HG02852 (cell line): ENCODE results near the gene CTTN.
A peak's percentile ranks its signal among the peaks of the same experiment; 100 is the strongest.

ENCODE experiments used
- ATAC-seq: cut with Tn5 transposase; IDR thresholded peaks from one replicate; pipeline ENCODE4 v1.9.1; 2021; ENCODE audit warnings: mild to moderate bottlenecking, moderate library complexity; ENCODE audit not compliant: unreplicated experiment

CTTN gene

DNA sequence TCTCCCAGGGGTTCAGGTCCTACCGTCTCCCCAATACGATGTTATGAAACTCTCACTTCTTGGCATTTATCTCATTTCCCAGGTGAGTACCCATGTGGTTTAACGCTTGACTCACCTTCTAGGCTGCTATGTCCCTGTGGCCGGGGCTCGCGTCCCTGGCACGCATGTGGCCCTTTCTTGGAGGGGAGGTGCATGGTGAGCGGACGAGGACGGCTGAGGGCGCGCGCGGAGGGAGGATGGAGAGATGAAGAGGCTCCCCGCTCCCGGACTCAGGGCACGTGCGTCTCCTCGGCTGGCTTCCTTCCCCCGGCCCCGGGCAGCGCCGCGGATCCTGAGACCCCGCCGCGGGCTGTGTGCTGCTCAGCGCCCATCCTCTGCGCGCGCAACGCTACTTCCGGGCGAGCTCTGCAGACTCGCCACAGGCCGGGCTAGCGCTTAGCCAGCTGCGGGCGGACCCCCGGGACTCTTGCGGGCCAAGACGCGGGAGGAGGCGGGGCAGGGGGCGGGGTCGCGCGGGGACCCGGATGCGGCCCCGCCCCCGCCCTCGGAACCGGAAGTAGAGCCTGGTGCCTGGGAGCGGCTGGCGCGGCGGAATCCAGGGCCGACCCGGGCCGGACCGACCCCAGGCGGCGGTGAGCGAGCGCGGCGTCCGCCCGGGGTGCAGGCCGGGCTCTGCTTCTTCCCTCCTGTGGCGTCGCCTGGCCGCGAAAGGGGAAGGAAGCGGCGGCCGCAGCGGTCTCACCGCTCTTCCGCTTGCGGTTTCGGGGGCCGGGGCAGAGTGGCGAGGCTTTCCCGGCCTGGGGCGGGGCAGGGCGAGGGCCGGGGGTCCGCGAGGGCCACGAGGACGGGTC lies at the start of gene CTTN:
Gene CTTN (plus strand): TSS at position 547 of the 851 bp plus-strand sequence. CDS start 8,769 bp downstream, outside the sequence.
- ATAC-seq = peak; percentile 61

DNA sequence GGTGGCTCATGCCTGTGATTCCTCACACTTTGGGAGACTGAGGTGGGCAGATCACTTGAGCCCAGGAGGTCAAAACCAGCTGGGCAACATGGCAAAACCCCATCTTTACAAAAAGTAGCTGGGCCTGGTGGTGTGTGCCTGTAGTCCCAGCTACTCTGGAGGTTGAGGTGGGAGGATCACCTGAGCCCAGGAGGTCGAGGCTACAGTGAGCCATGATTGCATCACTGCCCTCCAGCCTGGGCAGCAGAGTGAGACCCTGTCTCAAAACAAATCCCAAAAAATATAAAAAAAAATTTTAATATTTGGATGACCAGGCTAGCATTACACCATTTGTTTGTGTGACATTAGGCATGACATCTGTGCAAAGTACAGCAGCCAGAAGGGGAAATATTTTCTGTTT lies 49.7 kb upstream of the CTTN start:
- no peak for ATAC-seq

DNA sequence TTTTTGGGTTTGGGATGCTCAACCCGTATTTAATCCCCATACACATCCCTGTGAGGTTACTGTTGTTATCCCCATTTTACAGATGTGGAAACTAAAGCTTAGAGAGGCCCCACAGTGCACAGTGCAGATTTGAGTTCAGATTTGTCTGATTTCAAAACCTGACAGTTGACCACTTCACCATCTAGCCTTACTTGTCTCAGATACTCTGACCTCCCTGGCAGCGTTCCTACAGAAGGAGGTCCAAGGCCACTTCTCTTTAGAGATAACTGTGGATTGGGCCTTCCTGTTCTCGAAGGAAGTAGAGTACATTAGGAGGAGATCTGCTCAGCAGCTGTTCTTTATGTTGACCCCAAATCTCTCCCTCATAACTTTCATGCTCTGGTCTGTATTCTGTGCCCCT lies 46.7 kb upstream of the CTTN start:
- no peak for ATAC-seq

DNA sequence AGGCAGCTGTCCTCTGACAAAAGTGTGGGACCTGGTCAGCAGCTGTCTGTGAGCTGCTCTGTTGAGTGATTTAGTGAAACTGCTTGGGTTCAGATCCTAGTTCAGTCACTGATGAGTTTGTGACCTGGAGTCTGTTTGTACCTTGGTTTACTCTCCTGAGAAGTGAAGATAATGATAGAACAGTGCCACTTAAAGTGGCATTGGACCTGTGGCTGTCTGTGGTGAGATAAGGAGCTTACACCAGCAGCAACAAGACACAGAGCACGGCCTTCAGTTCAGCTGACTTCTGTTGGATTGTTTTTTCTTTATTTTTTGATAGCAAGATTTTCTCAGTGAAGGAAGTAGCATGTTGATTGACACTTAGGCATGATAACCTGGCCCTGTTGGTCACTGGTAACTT lies 46.2 kb upstream of the CTTN start:
- ATAC-seq = no peak

DNA sequence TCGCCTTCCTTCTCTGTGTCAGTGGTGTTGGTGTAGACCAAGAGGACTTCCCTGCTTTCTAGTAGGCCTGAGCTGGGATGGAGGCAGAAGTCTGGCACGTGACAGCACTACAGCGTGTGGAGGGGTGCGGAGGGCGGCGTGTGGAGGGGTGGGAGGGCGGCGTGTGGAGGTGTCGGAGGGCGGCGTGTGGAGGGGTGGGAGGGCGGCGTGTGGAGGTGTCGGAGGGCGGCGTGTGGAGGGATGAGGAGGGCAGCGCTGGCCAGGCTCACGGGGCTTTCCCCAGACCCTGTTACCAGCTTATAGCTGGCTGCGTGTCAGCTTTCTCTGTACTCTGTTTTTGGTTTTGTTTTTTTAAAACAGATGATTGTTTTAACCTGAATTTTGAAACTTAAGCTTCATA lies 45.7 kb upstream of the CTTN start:
- no peak for ATAC-seq

DNA sequence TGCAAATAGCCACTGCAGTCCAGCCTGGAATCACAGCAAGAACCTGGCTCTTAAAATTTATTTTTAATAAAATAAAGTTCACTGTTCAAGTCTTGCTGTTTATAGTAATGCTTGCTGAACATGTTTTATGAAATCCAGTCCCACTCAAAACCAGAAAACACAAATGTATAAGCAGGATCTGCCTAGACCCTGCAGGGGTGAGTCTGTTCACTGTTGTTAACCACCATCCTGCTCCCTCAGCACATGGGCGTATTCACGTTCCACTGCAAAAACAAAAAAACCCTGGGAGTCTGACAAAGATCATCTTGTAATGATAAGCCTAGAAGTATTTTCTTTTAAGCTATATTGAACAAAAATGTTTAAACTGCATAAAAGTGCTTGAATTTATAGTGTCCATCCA lies 45.0 kb upstream of the CTTN start:
- no peak for ATAC-seq

DNA sequence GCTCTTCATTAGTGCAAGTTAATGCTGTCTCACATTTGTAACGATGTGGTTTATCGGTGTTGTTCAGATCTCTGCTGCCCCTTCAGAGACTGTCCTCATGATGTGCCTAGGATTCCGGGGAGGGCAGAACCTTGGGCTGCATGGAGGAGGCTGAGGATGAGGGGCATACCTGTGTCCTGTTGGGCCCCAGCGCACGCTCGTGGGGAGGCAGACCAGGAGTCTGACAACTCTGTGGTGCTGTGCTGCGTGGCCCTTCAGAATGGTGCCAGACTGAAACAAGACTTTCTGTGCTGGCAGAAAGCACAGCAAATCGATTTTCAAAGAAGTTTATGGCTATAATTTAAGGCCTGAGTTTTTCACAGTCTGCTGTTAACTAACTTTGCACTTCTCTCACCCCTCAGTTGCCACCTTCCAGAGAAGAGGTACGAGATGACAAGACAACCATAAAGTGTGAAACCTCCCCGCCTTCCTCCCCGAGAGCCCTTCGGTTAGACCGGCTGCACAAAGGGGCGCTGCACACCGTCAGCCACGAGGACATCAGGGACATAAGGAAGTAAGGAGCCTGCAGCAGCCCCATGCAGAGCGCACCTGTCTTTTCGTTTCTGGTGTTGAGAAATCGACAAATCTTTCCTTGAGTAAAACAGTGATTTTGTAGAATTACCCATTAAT lies 44.3 kb upstream of the CTTN start:
- ATAC-seq = no peak

DNA sequence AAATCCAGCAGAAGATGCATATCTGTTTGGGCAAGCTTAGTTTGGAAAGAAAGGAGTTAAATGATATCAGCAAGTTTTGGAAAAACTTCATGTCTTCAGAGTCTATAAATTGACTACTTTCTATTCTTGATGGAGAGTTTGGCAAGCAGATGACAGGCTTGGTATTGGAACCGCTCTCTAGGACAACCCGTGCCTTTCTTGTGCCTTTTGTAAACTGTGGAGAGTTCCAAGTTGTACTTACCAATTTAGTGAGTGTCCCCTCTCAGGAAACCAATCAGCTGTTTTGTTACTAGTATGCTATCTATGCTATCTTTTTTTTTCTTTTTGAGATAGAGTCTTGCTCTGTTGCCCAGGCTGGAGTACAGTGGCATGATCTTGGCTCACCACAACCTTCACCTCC lies 43.7 kb upstream of the CTTN start:
- no peak for ATAC-seq

DNA sequence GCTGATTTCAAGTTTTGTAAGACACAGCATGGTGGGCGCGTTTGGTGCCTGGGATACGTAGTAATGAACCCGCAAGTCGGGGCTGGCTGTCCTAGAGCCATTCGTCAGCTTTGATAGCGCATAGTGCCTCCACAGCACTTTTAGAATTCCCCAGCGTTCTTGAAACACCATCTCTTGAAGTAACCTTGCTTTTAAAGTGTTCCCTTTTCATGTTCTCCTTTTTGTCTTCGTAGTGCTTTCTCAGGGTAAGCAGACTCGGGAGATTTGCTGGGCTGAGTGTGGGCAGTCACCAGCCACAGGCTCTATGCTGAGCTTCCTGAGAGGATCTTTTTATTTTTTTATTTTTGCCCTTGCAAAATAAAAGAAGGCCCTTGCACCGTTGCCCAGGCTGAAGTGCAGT lies 39.6 kb upstream of the CTTN start:
- no peak for ATAC-seq

DNA sequence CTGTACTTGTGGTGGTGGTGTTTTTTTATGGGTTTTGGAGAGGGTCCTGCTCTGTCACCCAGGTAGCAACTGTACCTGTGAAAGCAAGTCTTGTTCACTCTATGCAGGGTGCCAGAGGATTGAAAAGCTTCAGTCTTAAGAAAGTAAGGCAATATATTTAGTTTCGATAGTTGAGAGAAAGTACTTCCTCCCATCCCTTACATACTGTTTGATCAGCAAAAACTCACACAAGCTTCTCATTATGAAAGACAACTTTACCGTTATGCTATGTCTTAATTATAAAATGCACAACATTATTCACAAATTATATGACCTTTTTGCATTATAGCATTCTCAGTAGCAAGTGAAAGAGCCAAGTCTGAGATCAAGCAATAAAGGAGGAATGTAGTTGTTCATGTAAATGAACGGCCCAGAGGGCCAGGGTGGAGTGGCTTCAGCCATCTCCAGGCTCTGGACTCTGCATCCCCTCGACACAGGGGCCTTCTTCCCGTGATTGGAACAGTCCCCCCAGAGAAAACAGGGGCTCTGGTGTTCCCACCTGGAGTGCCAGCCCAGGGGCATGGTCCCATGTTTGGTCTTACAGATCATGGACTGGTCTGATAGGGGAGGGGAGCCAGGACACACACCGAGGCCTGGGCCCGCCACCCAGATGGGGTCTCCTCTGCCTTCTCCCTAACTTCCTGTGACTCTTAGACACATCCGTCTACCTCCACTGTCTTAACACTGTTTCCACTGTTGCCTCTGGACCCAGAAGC lies 38.7 kb upstream of the CTTN start:
- no peak for ATAC-seq

DNA sequence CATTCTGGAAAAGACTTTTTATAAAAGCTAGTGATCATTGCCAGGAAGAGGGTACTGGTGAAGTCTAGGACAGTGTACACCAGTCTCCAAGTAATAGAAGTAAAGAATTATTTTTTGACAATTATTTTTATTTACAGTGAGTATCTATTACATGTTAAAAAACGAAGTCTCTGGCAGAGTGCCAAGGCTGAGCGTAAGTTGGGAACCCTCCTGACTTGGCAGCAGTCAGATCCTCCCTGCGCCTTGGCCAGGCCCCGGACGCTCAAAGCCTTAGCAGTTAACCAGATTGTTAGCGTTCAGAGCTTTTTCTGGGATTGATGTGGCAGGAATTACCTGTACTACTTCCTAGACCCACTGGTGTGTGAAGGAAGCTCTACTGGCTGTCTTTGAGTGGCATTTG lies 38.1 kb upstream of the CTTN start:
- no peak for ATAC-seq

DNA sequence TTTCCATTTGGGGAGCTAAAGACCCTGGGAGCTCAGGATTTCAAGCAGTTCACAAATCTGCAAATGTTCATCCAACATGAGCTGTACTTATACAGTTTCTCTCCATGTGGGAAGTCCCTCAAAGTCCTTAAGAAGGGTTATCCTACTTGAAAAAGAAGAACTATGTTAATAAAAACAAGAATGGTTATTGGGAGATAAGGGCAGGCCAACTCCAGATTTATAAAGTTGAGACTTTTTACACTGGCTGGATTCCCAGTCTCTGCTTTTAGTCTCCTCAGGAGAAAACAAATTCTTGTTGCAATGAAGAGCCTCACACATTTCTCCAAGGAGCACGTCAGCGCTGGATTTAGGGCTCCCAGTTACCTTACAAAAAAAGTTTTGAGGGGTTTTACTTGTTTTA lies 34.2 kb upstream of the CTTN start:
- ATAC-seq = no peak

DNA sequence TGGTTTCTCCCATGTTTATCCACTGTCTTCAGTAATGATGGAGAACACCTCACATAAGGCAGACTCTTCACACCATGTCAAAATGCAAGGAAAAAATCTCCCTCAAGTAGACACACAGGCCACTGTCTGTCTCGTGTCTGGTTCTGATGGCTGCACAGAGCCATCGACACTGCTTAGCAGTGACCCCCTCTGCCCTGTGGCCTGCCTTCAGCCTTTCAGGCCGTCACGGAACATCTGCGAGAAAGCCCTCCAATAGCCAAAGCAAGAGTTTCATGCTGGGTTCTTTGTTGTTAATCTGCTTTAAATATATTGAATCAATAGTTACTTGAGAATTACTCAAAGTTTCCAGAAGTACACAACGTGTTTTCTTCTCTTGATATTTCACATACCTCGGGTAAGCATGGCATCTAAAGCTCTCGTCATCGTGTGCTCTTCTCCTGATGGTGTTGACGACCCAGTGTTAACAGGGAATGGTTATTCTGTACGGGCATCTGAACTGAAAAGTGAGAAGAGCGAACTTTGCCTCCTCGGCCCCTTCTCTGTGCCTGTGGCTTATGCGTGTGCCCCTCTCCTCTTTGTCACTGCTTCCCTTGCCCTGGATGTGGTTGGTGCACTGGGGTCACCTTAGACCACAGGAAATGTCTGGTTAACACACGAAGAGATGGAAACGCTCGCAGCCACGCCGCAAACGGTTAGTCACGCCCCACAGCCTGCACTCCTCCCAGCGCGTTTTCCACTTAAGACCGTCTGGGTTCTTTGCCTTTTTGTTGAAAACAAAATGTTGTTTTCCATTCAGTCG lies 33.4 kb upstream of the CTTN start:
- no peak for ATAC-seq

DNA sequence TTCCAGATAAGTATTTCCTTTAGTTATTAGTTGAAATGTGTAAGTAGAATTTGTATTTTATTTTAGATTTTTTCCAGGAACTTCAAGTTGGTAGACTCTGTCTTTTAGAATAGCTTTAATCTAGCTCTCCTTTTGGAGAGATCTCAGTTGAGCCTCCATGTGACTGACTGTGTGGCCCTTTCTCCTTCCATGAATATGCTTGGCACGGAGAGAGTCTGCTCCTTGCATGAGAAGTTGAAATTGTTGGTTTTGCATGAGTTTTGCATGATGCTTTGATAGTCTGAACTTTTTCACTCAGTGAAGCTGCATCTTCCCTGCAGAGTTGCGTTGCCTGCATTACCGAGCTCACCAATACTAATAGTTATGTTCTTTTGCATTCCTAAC lies 32.8 kb upstream of the CTTN start:
- no peak for ATAC-seq

DNA sequence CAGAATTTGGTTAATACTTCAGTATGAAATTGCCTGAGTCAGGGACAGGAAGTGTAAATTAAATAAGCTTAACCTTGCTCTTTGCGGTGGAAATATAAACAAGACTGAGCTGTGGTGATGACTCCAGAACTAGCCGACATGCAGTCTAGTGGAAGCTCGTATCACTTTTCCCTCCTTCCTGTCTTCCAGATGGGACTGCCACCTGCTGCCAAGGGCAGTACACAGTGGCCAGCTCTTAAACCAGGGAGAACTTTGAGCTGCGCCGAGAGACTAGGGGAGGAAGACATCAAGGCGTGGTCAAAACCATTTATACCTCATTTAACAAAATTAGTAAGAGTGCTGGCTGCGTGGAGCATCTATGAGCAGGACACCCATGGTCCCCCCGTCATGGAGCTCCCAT lies 31.3 kb upstream of the CTTN start:
- ATAC-seq = no peak

DNA sequence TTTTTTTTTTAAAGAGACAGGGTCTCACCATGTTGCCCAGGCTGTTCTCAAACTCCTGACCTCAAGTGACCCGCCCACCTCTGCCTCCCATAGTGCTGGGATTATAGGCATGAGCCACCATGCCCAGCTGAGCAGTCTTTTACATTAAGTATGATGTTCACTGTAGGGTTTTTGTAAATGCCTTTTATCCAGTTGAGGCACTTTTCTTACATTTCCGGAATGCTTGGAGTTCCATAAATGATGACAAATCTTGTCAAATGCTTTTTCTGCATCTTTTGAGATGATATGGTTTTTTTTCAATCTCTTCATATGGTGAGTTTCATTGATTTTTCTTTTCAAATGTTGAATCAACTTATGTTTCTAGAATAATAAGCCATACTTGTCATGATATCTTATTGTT lies 29.4 kb upstream of the CTTN start:
- ATAC-seq = no peak

DNA sequence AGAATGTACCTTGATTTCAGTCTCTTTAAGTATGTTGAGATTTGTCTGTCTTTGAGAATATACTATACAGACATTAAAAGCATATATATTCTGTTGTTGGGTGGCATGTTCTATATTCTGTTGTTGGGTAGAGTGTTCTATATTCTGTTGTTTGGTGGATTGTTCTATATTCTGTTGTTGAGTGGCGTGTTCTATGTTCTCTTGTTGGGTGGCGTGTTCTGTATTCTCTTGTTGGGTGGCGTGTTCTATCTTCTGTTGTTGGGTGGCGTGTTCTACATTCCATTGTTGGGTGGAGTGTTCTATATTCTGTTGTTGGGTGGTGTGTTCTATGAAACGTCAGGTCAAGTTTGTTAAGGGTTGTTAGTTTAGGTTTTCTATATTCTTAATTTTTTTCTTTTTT lies 27.1 kb upstream of the CTTN start:
- no peak for ATAC-seq

DNA sequence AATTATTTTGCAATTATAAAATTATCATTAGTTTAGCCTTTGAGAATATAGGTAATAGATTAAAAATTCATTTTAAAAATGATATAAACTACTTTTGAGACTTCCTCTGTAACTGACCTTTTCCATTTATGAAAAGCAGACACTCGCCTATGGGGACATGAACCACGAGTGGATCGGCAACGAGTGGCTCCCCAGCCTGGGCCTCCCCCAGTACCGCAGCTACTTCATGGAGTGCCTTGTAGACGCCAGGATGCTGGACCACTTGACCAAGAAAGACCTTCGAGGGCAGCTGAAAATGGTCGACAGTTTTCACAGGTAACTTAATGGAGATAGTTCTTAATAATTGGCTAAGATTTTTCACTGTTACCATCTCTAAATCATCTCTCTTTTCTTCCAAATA lies 26.3 kb upstream of the CTTN start:
- ATAC-seq = no peak

DNA sequence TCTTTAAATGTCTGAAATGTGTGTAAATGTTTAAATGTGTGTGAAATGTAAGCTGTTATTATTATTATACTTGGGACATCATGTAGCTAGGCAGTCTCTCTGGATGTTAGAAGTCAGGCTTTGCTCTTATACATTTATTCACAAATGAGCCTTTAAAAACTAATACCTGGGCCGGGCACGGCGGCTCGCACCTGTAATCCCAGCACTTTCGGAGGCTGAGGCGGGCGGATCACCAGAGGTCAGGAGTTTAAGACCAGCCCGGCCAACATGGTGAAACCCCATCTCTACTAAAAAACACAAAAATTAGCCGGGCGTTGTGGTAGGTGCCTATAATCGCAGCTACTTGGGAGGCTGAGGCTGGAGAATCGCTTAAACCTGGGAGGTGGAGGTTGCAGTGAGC lies 21.7 kb upstream of the CTTN start:
- ATAC-seq = no peak

DNA sequence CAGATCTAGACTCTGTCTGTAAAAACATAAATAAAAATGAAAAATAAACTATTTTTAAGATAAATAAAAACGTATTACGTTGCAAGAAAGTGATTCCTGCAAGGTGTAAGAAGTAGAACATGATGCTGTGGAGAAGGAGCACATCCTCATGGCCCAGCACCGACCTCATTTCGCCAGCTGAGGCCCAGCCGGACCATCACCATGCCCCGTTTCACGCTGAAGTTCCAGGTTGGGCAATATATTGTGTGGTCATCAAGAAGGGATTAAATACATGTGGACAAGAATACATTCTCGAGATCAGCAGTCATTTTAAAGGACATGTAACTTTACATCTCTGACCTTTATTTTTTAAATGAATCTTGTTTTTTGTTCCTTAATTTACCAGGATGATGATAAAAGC lies 20.7 kb upstream of the CTTN start:
- no peak for ATAC-seq

DNA sequence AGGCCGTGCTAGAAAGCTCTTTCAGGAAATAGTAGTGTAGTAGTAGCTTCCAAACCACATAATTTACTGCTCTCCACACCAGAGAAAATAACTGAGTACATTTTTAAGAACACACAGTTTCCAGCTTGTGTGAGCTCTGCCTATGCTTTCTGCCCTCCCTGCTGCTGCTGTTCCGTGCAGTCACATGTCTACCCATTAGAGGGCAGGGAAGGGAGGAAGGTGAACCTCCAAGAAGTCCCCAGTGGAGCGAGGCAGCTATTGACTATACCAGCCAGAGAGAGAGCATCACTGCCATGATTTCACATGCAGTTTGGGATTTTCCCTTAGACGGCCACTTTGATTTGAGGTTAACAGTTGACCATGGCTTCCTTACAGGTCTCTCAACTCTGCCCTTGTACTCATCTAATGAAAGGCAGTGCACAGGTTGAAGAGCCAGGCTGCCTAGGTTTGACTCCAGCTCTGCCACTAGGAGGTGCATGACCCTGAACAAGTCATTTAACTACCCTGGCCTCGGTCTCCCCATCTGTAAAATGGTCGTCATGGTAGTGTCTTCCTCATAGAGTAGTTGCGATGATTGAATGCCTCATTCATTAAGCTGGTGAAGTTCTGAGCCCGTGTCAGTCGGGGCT lies 19.7 kb upstream of the CTTN start:
- ATAC-seq = no peak
